ENCODE results near the gene IFI27L1. TPM values are rescaled to one million over a fixed set of nuclear protein-coding genes. Genes with fewer than 3 reads are reported as not detected.

The IFI27L1 gene
- total and polyA plus RNA-seq, 12 donors = 7.7 to 47.4 (median 17.1) TPM

DNA sequence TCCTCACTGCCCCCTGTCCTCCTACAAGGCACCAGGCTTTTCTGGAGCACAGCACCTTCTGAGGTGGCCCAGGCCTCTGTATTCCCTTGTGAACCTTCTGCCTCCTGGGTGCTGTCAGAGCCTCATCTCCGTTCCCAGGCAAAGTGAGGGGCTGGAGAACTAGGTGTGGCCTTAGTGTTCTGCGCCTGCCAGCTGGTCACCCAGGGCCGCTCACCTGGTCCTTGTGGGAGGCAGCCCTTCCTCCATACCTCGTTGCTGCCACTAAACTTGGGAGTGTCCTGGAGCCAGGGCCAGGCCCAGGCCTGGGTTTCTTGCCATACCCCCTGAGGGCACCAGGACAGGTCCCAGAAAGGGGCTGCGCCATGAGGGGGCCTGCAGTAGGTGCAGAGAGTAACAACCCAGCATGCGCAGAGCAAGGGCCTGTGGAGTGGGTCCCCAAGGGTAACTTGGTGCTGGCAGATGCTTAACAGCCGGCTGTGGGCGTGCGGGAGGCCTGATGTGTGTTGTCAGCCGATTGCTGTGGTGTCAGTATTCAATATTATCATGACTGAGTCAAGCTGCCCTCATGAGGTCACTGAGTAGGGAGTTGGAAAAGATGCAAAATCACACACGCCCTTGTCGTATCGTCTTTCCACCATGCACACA, 37.9 kb upstream of the IFI27L1 start:
- intact Hi-C loops (cut with DNase I) = loop anchor here in 1 of 10 donors (5.0 kb wide), 1 partner anchor 94 kb away; no protein-coding TSS in a partner anchor
- Histone ChIP-seq H3K27me3 (no peaks in the 10 kb centered on the region), H3K36me3 (peaks cover 0 to 44% (median 34%) of the 10 kb centered on the region in 9 donors), H3K27ac (peak overlapping the region in 1 of 10 donors; percentile 11), H3K9me3 (no peaks in the 10 kb centered on the region), H3K4me3 (no peak overlapping the region), H3K4me1 (peaks cover 0 to 26% (median 15%) of the 10 kb centered on the region in 9 donors)
- 74 to 78% methylated on average over 13 of the region's 13 CpGs for WGBS, 2 donors
- DNase-seq = no peak
- TF ChIP-seq, protein P1, sequence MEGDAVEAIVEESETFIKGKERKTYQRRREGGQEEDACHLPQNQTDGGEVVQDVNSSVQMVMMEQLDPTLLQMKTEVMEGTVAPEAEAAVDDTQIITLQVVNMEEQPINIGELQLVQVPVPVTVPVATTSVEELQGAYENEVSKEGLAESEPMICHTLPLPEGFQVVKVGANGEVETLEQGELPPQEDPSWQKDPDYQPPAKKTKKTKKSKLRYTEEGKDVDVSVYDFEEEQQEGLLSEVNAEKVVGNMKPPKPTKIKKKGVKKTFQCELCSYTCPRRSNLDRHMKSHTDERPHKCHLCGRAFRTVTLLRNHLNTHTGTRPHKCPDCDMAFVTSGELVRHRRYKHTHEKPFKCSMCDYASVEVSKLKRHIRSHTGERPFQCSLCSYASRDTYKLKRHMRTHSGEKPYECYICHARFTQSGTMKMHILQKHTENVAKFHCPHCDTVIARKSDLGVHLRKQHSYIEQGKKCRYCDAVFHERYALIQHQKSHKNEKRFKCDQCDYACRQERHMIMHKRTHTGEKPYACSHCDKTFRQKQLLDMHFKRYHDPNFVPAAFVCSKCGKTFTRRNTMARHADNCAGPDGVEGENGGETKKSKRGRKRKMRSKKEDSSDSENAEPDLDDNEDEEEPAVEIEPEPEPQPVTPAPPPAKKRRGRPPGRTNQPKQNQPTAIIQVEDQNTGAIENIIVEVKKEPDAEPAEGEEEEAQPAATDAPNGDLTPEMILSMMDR (IDR thresholded peaks at IDR 0.05) = no peak
- ATAC-seq = peak in 6 of 8 donors; percentile 3 to 32 (median 16)

DNA sequence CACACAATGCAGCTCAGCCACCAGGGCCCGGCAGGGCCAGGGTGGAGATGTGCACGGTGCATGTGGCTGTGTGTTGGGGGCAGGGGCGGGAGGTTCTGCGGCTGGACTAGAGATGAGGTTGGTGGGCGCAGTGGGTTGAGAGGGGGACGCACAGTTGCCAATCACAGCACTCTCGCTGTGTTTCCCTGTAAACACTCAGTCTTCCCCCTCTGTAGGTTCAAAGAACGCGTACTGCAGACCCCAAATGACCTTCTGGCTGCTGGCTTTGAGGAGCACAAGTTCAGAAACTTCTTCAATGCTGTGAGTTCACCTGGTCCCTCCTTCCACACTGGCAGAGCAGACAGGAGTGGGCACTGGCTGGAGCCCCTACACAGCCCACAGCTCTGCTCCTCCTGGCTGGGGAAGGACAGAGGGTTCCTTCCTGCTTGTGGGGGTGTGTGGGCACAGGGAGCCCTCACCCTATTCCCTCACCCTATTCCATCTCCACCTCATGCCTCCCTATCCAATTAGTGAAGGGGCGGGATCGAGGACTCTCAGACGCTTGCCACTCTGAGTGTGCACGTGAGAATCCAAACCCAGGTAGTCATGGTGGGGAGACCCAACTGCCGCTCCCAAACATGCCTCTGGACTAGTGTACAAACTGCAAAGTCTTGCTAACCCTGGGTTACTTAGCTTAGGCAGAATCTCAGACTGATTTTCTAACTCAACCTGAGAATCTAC, 37.2 kb upstream of the IFI27L1 start:
- intact Hi-C loops (cut with DNase I) = loop anchor here in 1 of 10 donors (5.0 kb wide), 1 partner anchor 93 kb away; no protein-coding TSS in a partner anchor
- Histone ChIP-seq H3K36me3 (peaks cover 0 to 51% (median 41%) of the 10 kb centered on the region in 9 donors), H3K4me1 (peaks cover 0 to 32% (median 15%) of the 10 kb centered on the region in 9 donors), H3K9me3 (no peaks in the 10 kb centered on the region), H3K27ac (no peak overlapping the region), H3K27me3 (no peaks in the 10 kb centered on the region), H3K4me3 (no peak overlapping the region)
- no peak for DNase-seq
- no peak for ATAC-seq
- 82 to 86% methylated on average over 14 of the region's 14 CpGs for WGBS, 2 donors
- TF ChIP-seq, protein P1 (IDR thresholded peaks at IDR 0.05) = no peak

DNA sequence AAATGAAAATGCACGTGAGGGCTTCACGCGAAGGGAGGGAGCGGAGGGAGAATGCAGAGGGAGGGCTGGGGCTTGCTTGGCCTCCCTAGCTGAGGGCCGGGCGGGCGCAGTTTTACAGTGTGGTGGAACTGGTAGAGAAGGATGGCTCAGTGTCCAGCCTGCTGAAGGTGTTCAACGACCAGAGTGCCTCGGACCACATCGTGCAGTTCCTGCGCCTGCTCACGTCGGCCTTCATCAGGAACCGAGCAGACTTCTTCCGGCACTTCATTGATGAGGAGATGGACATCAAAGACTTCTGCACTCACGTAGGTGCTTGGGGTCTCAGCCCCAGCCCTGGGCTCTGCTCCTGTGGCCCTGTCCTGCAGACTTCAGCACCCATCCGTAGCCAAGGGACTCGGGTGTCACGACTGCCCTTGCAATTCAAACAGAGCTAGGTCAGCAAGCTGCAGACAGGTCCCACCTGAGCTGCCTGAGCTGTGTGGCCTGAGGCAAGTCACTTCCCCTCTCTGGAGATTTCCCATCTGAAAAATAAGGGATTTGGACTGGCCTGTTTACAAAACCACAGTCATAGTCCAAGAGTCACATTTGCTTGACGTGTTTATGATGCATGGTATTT, 36.5 kb upstream of the IFI27L1 start:
- Histone ChIP-seq H3K27ac (no peak overlapping the region), H3K4me3 (no peak overlapping the region), H3K9me3 (no peaks in the 10 kb centered on the region), H3K4me1 (peaks cover 0 to 37% (median 19%) of the 10 kb centered on the region in 9 donors), H3K36me3 (peaks cover 0 to 57% (median 48%) of the 10 kb centered on the region in 9 donors), H3K27me3 (no peaks in the 10 kb centered on the region)
- TF ChIP-seq, protein P1 (IDR thresholded peaks at IDR 0.05) = no peak
- WGBS, 2 donors = 91 to 95% methylated on average over 20 of the region's 20 CpGs
- no peak for ATAC-seq
- intact Hi-C loops (cut with DNase I) = loop anchor here in 1 of 10 donors (5.0 kb wide), 1 partner anchor 93 kb away; no protein-coding TSS in a partner anchor
- DNase-seq = no peak

DNA sequence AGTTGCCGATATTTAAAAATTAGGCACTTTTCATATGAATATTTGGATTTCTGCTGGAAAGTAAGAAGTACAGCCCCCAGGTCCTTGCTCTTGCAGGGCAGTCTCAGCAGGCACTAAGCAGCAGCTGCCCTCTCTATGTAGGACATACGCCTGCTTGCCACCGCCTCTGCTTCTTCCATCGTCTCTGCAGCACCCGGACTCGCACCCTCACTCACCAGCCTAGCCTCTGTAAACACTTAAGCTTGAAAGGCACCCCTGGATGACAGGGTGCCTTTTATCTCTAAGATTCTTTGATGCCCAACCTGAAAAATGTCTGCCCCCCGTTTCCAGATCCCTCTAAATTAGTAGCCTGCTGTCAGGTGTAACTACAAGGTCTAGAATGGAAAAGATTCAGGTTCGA, 36.0 kb upstream of the IFI27L1 start:
- 95 to 97% methylated on average over 8 of the region's 8 CpGs for WGBS, 2 donors
- H3K27me3 ChIP-seq = no peaks in the 10 kb centered on the region
- peaks cover 0 to 63% (median 53%) of the 10 kb centered on the region in 9 donors for H3K36me3 ChIP-seq
- H3K27ac ChIP-seq = no peak overlapping the region
- intact Hi-C loops (cut with DNase I) = no loop called here
- no peak for DNase-seq
- ATAC-seq = no peak
- H3K4me1 ChIP-seq = peaks cover 0 to 39% (median 19%) of the 10 kb centered on the region in 9 donors
- H3K9me3 ChIP-seq = no peaks in the 10 kb centered on the region
- TF ChIP-seq, protein P1 (IDR thresholded peaks at IDR 0.05) = no peak
- H3K4me3 ChIP-seq = no peak overlapping the region
